B cell (primary cell): ENCODE results near the gene MAML2. TPM values are rescaled to one million over a fixed set of nuclear protein-coding genes. Genes with fewer than 3 reads are reported as not detected.

ENCODE experiments used
- ATAC-seq: fragments of 200-7000 bp; cut with Tn5 transposase; one replicate; pipeline ENCODE4 v1.10.0; 2021; ENCODE audit warnings: low read depth, mild to moderate bottlenecking, moderate number of reproducible peaks, moderate library complexity
- CTCF ChIA-PET: fragments of 350-600 bp; sonication (Branson Sonifier 250); formaldehyde crosslinking; loops from one replicate; lab custom pipeline; 2021; ENCODE audit warnings: antibody characterized with exemption, inconsistent platforms; lab: Charles Lee
- POLR2A ChIA-PET: fragments of 350-600 bp; sonication (Branson Sonifier 250); formaldehyde crosslinking; loops from one replicate; lab custom pipeline; 2021; ENCODE audit warnings: antibody characterized with exemption; lab: Charles Lee
- DNase-seq: peaks from one replicate; pipeline ENCODE4 v3.0.0; 2013
- H2AFZ ChIP-seq: 2 replicates; pipeline ENCODE4 v1.6.1; 2012; ENCODE audit warnings: mild to moderate bottlenecking, low read depth, low read length; ENCODE audit not compliant: insufficient read depth, poor library complexity, severe bottlenecking
- H3K27ac ChIP-seq, 2 donors: 1 replicate in 1 of 2; 2 replicates in 1 of 2; pipeline ENCODE4 v1.5.1; 2012 to 2013; ENCODE audit warnings: low read length in 2 of 2, mild to moderate bottlenecking in 2 of 2, moderate library complexity in 1 of 2
- H3K27me3 ChIP-seq, 4 experiments: fragments of 200-600 bp in 1 of 4; sonication (generic) in 1 of 4; replicated peaks in 1 of 4; 1 replicate in 2 of 4; 2 replicates in 2 of 4; pipeline versions ENCODE4 v1.6.1 to v1.7.0; 2013 to 2016; ENCODE audit warnings: low read length in 3 of 4, mild to moderate bottlenecking in 2 of 4, mixed read lengths in 1 of 4, moderate library complexity in 1 of 4; ENCODE audit not compliant: insufficient read depth in 4 of 4, control insufficient read depth in 3 of 4; ENCODE audit errors: control extremely low read depth in 1 of 4
- H3K36me3 ChIP-seq, 2 experiments: replicated peaks in 1 of 2; 1 replicate in 1 of 2; 2 replicates in 1 of 2; pipeline versions ENCODE4 v1.6.1 to v1.7.1; 2013; ENCODE audit warnings: low read length in 1 of 2; ENCODE audit not compliant: insufficient read depth in 2 of 2, control insufficient read depth in 1 of 2; ENCODE audit errors: control extremely low read depth in 1 of 2, extremely low read depth in 1 of 2
- H3K4me1 ChIP-seq, 2 donors: fragments of 200-600 bp in 1 of 2; sonication (generic) in 1 of 2; 1 replicate in 1 of 2; 2 replicates in 1 of 2; pipeline versions ENCODE4 v1.5.1 to v1.6.1; 2013 to 2017; ENCODE audit warnings: low read length in 2 of 2; ENCODE audit not compliant: control insufficient read depth in 2 of 2, insufficient read depth in 2 of 2
- H3K4me2 ChIP-seq: replicated peaks from 2 replicates; pipeline ENCODE3; 2012; ENCODE audit warnings: mild to moderate bottlenecking, low read depth, low read length; ENCODE audit not compliant: poor library complexity, severe bottlenecking
- H3K4me3 ChIP-seq, 5 experiments: fragments of 200-600 bp in 1 of 5; sonication (generic) in 1 of 5; 1 replicate in 3 of 5; 2 replicates in 2 of 5; pipeline versions ENCODE4 v1.5.1 to v1.7.0; 2011 to 2016; ENCODE audit warnings: low read length in 4 of 5, mild to moderate bottlenecking in 4 of 5, low read depth in 2 of 5, control low read depth in 1 of 5, moderate library complexity in 1 of 5; ENCODE audit not compliant: insufficient read depth in 1 of 5; ENCODE audit errors: control extremely low read depth in 1 of 5, extremely low read depth in 1 of 5
- H3K79me2 ChIP-seq: fragments of 200-600 bp; sonication (generic); one replicate; pipeline ENCODE4 v1.6.0; 2016; ENCODE audit warnings: low read length; ENCODE audit not compliant: control insufficient read depth, insufficient read depth
- H3K9ac ChIP-seq: fragments of 200-600 bp; sonication (generic); 2 replicates; pipeline ENCODE4 v1.6.1; 2017; ENCODE audit warnings: mild to moderate bottlenecking, low read length, moderate library complexity
- H3K9me3 ChIP-seq, 3 donors: one replicate each; pipeline versions ENCODE4 v1.6.1 to v1.7.1; 2013; ENCODE audit warnings: low read length in 2 of 3; ENCODE audit not compliant: control insufficient read depth in 2 of 3, insufficient read depth in 1 of 3; ENCODE audit errors: control extremely low read depth in 1 of 3
- H4K20me1 ChIP-seq: 2 replicates; pipeline ENCODE4 v1.6.0; 2012; ENCODE audit warnings: mild to moderate bottlenecking, low read length; ENCODE audit not compliant: insufficient read depth, control insufficient read depth, poor library complexity, severe bottlenecking
- H3K27ac Mint-ChIP-seq: one replicate; pipeline ENCODE4 v1.8.0; 2021; ENCODE audit warnings: mixed read lengths
- H3K27me3 Mint-ChIP-seq: one replicate; pipeline ENCODE4 v1.8.0; 2021; ENCODE audit warnings: mixed read lengths
- H3K4me1 Mint-ChIP-seq: one replicate; pipeline ENCODE4 v1.8.0; 2021; ENCODE audit warnings: mixed read lengths
- H3K4me3 Mint-ChIP-seq: one replicate; pipeline ENCODE4 v1.8.0; 2021; ENCODE audit warnings: mixed read lengths
- H3K9me3 Mint-ChIP-seq: one replicate; pipeline ENCODE4 v1.8.0; 2022; ENCODE audit warnings: mixed read lengths; ENCODE audit not compliant: insufficient read depth
- CTCF ChIP-seq: fragments of 200-600 bp; IDR thresholded peaks from one replicate; pipeline ENCODE4 v1.8.0; 2022; ENCODE audit warnings: antibody characterized with exemption, mild to moderate bottlenecking
- EZH2 ChIP-seq: IDR thresholded peaks from 2 replicates; pipeline ENCODE4 v1.6.1; 2012; ENCODE audit warnings: borderline replicate concordance, low read depth, mild to moderate bottlenecking, moderate library complexity, low read length; ENCODE audit not compliant: insufficient read depth, poor library complexity, severe bottlenecking
- WGBS: methylation state at CpG from one replicate; pipeline ENCODE4 v1.1.5; 2013; ENCODE audit warnings: missing lambda C conversion rate; ENCODE audit not compliant: insufficient coverage; 5-methylcytosine and 5-hydroxymethylcytosine counted together
- intact Hi-C: fragments of 100-400 bp; cut with micrococcal nuclease; formaldehyde crosslinking; loops from one replicate; pipeline ENCODE4 v1.10.0; 2022
- polyA plus RNA-seq: library from polyadenylated mRNA; depleted of rRNA; stranded (reverse); fragments of >200 nt; gene quantifications from 2 replicates; pipeline ENCODE4 v1.2.3, GENCODE V29; 2012
- total RNA-seq, 2 donors: library from RNA; stranded (reverse); fragments of 120-200 nt in 1 of 2; gene quantifications; 1 replicate in 1 of 2; 2 replicates in 1 of 2; pipeline versions ENCODE4 v1.2.3 to v1.2.4, GENCODE V29; 2013 to 2022

Gene MAML2
- total and polyA plus RNA-seq, 2 donors (not counting 1 experiment from before 2014, with no cell fraction given) = 10.7 to 26.4 TPM

DNA sequence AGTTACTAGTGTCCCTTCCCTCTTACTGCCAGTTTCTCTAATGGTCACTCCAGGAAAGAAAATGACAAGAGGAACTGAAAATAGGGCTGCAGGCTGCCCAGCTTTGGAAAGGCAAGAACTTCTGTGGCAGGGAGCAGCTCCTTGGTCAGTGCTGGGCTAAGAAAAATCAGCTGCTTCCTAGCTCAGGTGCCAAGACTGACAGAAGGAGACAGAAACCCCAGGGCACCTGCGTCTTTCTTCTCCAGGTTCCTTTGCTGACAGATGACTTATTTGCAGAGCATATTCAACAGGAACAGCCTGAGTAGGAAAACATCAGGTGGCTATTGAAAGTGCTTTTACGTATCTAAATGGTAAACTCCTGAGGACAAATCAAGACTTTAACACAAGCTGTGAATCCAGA lies 25.4 kb downstream of the MAML2 start:
- no peak for DNase-seq
- Mint-ChIP-seq H3K4me3 (no peak overlapping the region), H3K27me3 (no peaks in the 10 kb centered on the region), H3K4me1 (peaks cover 47% of the 10 kb centered on the region), H3K27ac (no peak overlapping the region), H3K9me3 (no peaks in the 10 kb centered on the region)
- CTCF ChIA-PET = no interaction called here
- H3K36me3 ChIP-seq = peaks cover 0 to 7% of the 10 kb centered on the region in 2 experiments
- no peak overlapping the region for H3K27ac ChIP-seq
- ATAC-seq = no peak
- no peak overlapping the region for H3K4me2 ChIP-seq
- no peak overlapping the region for H3K4me3 ChIP-seq
- intact Hi-C loops = no loop called here
- WGBS = 88% methylated on average over 1 of the region's 2 CpGs
- peaks cover 14% of the 10 kb centered on the region for H4K20me1 ChIP-seq
- H3K9ac ChIP-seq = no peak overlapping the region
- H2AFZ ChIP-seq = no peak overlapping the region
- POLR2A ChIA-PET = no interaction called here
- H3K27me3 ChIP-seq = no peaks in the 10 kb centered on the region
- TF ChIP-seq CTCF = no peak
- no peak for TF ChIP-seq EZH2
- H3K9me3 ChIP-seq = no peaks in the 10 kb centered on the region
- H3K79me2 ChIP-seq = peaks cover 73% of the 10 kb centered on the region
- H3K4me1 ChIP-seq = peaks cover 11 to 12% of the 10 kb centered on the region in 2 donors

GRCh38 chr11:96316869-96317268 lies 26.1 kb downstream of the MAML2 start:
- peaks cover 51% of the 10 kb centered on the region for H3K4me1 Mint-ChIP-seq
- H3K4me3 Mint-ChIP-seq = no peak overlapping the region
- Histone ChIP-seq H2AFZ (no peak overlapping the region), H3K4me2 (no peak overlapping the region), H3K79me2 (peaks cover 68% of the 10 kb centered on the region), H3K9ac (no peak overlapping the region), H3K9me3 (no peaks in the 10 kb centered on the region), H3K27me3 (no peaks in the 10 kb centered on the region), H3K36me3 (peaks cover 0 to 7% of the 10 kb centered on the region in 2 experiments), H3K4me3 (no peak overlapping the region), H4K20me1 (peaks cover 14% of the 10 kb centered on the region), H3K4me1 (peaks cover 11 to 12% of the 10 kb centered on the region in 2 donors), H3K27ac (no peak overlapping the region)
- H3K27ac Mint-ChIP-seq = no peak overlapping the region
- ATAC-seq (no peak), DNase-seq (no peak)
- CTCF ChIA-PET = no interaction called here
- POLR2A ChIA-PET = no interaction called here
- TF ChIP-seq EZH2 = no peak
- TF ChIP-seq CTCF = no peak
- WGBS = 100% methylated on average over 3 of the region's 3 CpGs
- H3K27me3 Mint-ChIP-seq = no peaks in the 10 kb centered on the region
- intact Hi-C loops = no loop called here
- no peaks in the 10 kb centered on the region for H3K9me3 Mint-ChIP-seq
